Heart left ventricle (tissue), 16 donors: ENCODE results near the gene GPR160. TPM values are rescaled to one million over a fixed set of nuclear protein-coding genes. Genes with fewer than 3 reads are reported as not detected.

Experiments
- ATAC-seq, 4 donors: fragments of 200-7000 bp; cut with Tn5 transposase; one replicate each; pipeline ENCODE4 v1.9.1; 2020 to 2022; ENCODE audit warnings: moderate library complexity in 4 of 4, mild to moderate bottlenecking in 3 of 4, moderate number of reproducible peaks in 1 of 4
- DNase-seq, 5 donors: peaks; one replicate each; pipeline ENCODE4 v3.0.0-alpha.2; 2020
- H3K27ac ChIP-seq, 12 donors: fragments of 200-600 bp; sonication (generic) in 4 of 12; one replicate each; pipeline versions ENCODE4 v1.5.0 to v1.8.0; 2016 to 2022; ENCODE audit warnings: mild to moderate bottlenecking in 2 of 12
- H3K27me3 ChIP-seq, 9 donors: fragments of 200-600 bp; sonication (generic) in 2 of 9; one replicate each; pipeline versions ENCODE4 v1.5.1 to v1.8.0; 2016 to 2022; ENCODE audit warnings: mild to moderate bottlenecking in 3 of 9
- H3K36me3 ChIP-seq, 9 donors: fragments of 200-600 bp; sonication (generic) in 2 of 9; one replicate each; pipeline versions ENCODE4 v1.5.0 to v1.8.0; 2018 to 2022; ENCODE audit warnings: mild to moderate bottlenecking in 2 of 9
- H3K4me1 ChIP-seq, 12 donors: fragments of 200-600 bp; sonication (generic) in 4 of 12; one replicate each; pipeline versions ENCODE4 v1.5.0 to v1.8.0; 2016 to 2022; ENCODE audit warnings: mild to moderate bottlenecking in 3 of 12
- H3K4me3 ChIP-seq, 12 donors: fragments of 200-600 bp; sonication (generic) in 4 of 12; one replicate each; pipeline versions ENCODE4 v1.5.0 to v1.8.0; 2017 to 2022; ENCODE audit warnings: mild to moderate bottlenecking in 9 of 12, moderate library complexity in 4 of 12
- H3K9me3 ChIP-seq, 12 donors: fragments of 200-600 bp; sonication (generic) in 4 of 12; one replicate each; pipeline versions ENCODE4 v1.5.0 to v1.8.0; 2016 to 2022; ENCODE audit warnings: mild to moderate bottlenecking in 1 of 12
- CTCF ChIP-seq, 12 donors: fragments of 200-600 bp; sonication (generic) in 4 of 12; IDR thresholded peaks; one replicate each; pipeline versions ENCODE4 v1.5.0 to v1.8.0; 2018 to 2022; ENCODE audit warnings: antibody characterized with exemption in 12 of 12, mild to moderate bottlenecking in 5 of 12
- POLR2A ChIP-seq, 2 donors: fragments of 450-650 bp; IDR thresholded peaks; one replicate each; pipeline ENCODE4 v1.6.1; 2017; ENCODE audit warnings: antibody characterized with exemption in 2 of 2, mild to moderate bottlenecking in 2 of 2, moderate library complexity in 2 of 2
- WGBS, 4 donors: extraction: QIAGEN DNeasy Blood & Tissue Kit in 2 of 4; methylation state at CpG; one replicate each; pipeline versions ENCODE4 v1.1.5 to v1.1.7; 2013 to 2018; 5-methylcytosine and 5-hydroxymethylcytosine counted together
- intact Hi-C, 10 donors: fragments of 100-400 bp; cut with DNase I; formaldehyde crosslinking; loops; one replicate each; pipeline versions ENCODE4 v1.11.1 to v1.14.2; 2022
- polyA plus RNA-seq, 2 donors: library from polyadenylated mRNA; stranded (reverse); fragments of 200-250 nt; gene quantifications; one replicate each; pipeline ENCODE4 v1.2.3, GENCODE V29; 2013
- total RNA-seq, 9 donors: library from RNA; depleted of rRNA in 2 of 9; stranded (reverse); fragments of >200 nt in 2 of 9; fragmentation: NEBNext Ultra II Directional in 3 of 9; extraction: Animal tissue kit (Norgen Biotek cat#: 25700) in 3 of 9; gene quantifications; one replicate each; pipeline versions ENCODE4 v1.1.0 to v1.2.4, GENCODE V29; 2016 to 2023
- donor health status: ischemic (EF 13 %, LVEDD 7.1; RV severe dilation, severe dysfunction).
- donor health status: healthy with polysubstance abuse.
- donor health status: DM: no; HTN: yes; CAD: no.
- donor health status: DM: no; HTN: no; CAD: no.
- donor health status: ischemic (EF 25% LVEDD 6.9; RV normal size, moderate dysfunction).
- donor health status: ischemic (EF 25% LVEDD 5.7; RV mildly dilated, moderate dysfunction).
- donor health status: healthy.
- donor health status: DM: yes; HTN: yes; CAD: no.
- donor health status: ischemic (EF 35%, LVEDD 5.7; RV mildly dilated, moderate dysfunction).
- donor health status: nonischemic (EF 11% LVEDD 7.7; RV severe dilation, severe dysfunction).
- donor health status: DM: yes; HTN: yes; CAD: no.
- donor health status: PGD.
- donor health status: ischemic (EF 29% LVEDD 5.4; RV normal size, mild dysfunction).
- donor health status: nonischemic (EF 23%, LVEDD 6.1; RV moderate dilation, normal function).

The GPR160 gene
- total and polyA plus RNA-seq, 11 donors, result 0.28 to 2.6 (median 0.99) TPM

- intact Hi-C loops, result no loop called here
- DNase-seq (no peak), ATAC-seq (no peak)
- H3K27me3 ChIP-seq, result no peaks in the 10 kb centered on the region
- H3K27ac ChIP-seq, result no peak overlapping the region
- peaks cover 0 to 76% (median 56%) of the 10 kb centered on the region in 9 donors for H3K36me3 ChIP-seq
- 83 to 89% (median 87%) methylated on average over 4 of the region's 4 CpGs for WGBS, 4 donors
- peaks cover 0 to 11% (median 6%) of the 10 kb centered on the region in 12 donors for H3K9me3 ChIP-seq
- H3K4me1 ChIP-seq, result peaks cover 0 to 13% (median 0%) of the 10 kb centered on the region in 12 donors
- H3K4me3 ChIP-seq, result no peak overlapping the region
- no peak for TF ChIP-seq POLR2A (IDR thresholded peaks at IDR 0.05)
- no peak for TF ChIP-seq CTCF (IDR thresholded peaks at IDR 0.05)
Observed at GRCh38 chr3:170128259-170128976, 90.6 kb downstream of the GPR160 start.

- Histone ChIP-seq H3K27ac (no peak overlapping the region), H3K4me3 (no peak overlapping the region), H3K9me3 (peaks cover 0 to 11% (median 6%) of the 10 kb centered on the region in 12 donors), H3K36me3 (peaks cover 0 to 82% (median 62%) of the 10 kb centered on the region in 9 donors), H3K27me3 (no peaks in the 10 kb centered on the region), H3K4me1 (peaks cover 0 to 13% (median 0%) of the 10 kb centered on the region in 12 donors)
- DNase-seq, result no peak
- peak in 3 of 4 donors; percentile 34 to 58 (median 34) for ATAC-seq
- WGBS, 4 donors, result 89 to 96% (median 90%) methylated on average over 1 of the region's 1 CpG
- intact Hi-C loops, result no loop called here
- TF ChIP-seq POLR2A (IDR thresholded peaks at IDR 0.05), result no peak
- no peak for TF ChIP-seq CTCF (IDR thresholded peaks at IDR 0.05)
Observed at GRCh38 chr3:170128977-170129431, 91.2 kb downstream of the GPR160 start.

GRCh38 chr3:170130532-170130931, 92.7 kb downstream of the GPR160 start:
- Histone ChIP-seq H3K27ac (no peak overlapping the region), H3K27me3 (no peaks in the 10 kb centered on the region), H3K36me3 (peaks cover 0 to 87% (median 71%) of the 10 kb centered on the region in 9 donors), H3K4me3 (no peak overlapping the region), H3K9me3 (peaks cover 0 to 11% (median 6%) of the 10 kb centered on the region in 12 donors), H3K4me1 (peaks cover 0 to 13% (median 0%) of the 10 kb centered on the region in 12 donors)
- DNase-seq, result no peak
- ATAC-seq, result no peak
- intact Hi-C loops, result no loop called here
- no peak for TF ChIP-seq CTCF (IDR thresholded peaks at IDR 0.05)
- TF ChIP-seq POLR2A (IDR thresholded peaks at IDR 0.05), result no peak

GRCh38 chr3:170132335-170132734, 94.5 kb downstream of the GPR160 start:
- Histone ChIP-seq H3K36me3 (peaks cover 0 to 95% (median 81%) of the 10 kb centered on the region in 9 donors), H3K9me3 (peaks cover 0 to 11% (median 6%) of the 10 kb centered on the region in 12 donors), H3K27ac (no peak overlapping the region), H3K27me3 (no peaks in the 10 kb centered on the region), H3K4me3 (no peak overlapping the region), H3K4me1 (peaks cover 0 to 13% (median 0%) of the 10 kb centered on the region in 12 donors)
- DNase-seq (no peak), ATAC-seq (peak in 2 of 4 donors; percentile 9 to 29)
- intact Hi-C loops, result no loop called here
- TF ChIP-seq CTCF (IDR thresholded peaks at IDR 0.05) (no peak), POLR2A (IDR thresholded peaks at IDR 0.05) (no peak)
- WGBS, 4 donors, result 87 to 91% (median 89%) methylated on average over 2 of the region's 2 CpGs

Other genes with a start within 250 kb of the GPR160 start
- not detected for gene LRRIQ4, start 225.1 kb upstream of the GPR160 start, total RNA-seq
- gene LRRIQ4, start 225.1 kb upstream of the GPR160 start, polyA plus RNA-seq, result not detected
- gene LRRC34, start 225.1 kb upstream of the GPR160 start, total RNA-seq, result 1 to 10 TPM in 6 of 9 donors, under 1 TPM in 2, not detected in 1; 0.60 to 2.4 (median 1.6) TPM
- under 1 TPM; 0.91 to 0.93 TPM for gene LRRC34, start 225.1 kb upstream of the GPR160 start, polyA plus RNA-seq
- gene LRRC31, start 168.1 kb upstream of the GPR160 start, total RNA-seq, result under 1 TPM in 1 of 9 donors, not detected in 8; 0.12 TPM
- not detected for gene LRRC31, start 168.1 kb upstream of the GPR160 start, polyA plus RNA-seq
- not detected for gene SAMD7, start 126.4 kb upstream of the GPR160 start, total RNA-seq
- not detected for gene SAMD7, start 126.4 kb upstream of the GPR160 start, polyA plus RNA-seq
- 100 to 1,000 TPM in 1 of 9 donors, 10 to 100 TPM in 8; 29.5 to 104 (median 75.2) TPM for gene SEC62, start 71.2 kb upstream of the GPR160 start, total RNA-seq
- gene SEC62, start 71.2 kb upstream of the GPR160 start, polyA plus RNA-seq, result 10 to 100 TPM; 42.1 to 53.2 TPM
- gene PHC3, start 143.7 kb downstream of the GPR160 start, total RNA-seq, result 10 to 100 TPM; 29.9 to 83.8 (median 50.3) TPM
- 1 to 10 TPM; 5.7 to 5.9 TPM for gene PHC3, start 143.7 kb downstream of the GPR160 start, polyA plus RNA-seq
- gene PRKCI, start 184.4 kb downstream of the GPR160 start, total RNA-seq, result 10 to 100 TPM in 8 of 9 donors, 1 to 10 TPM in 1; 8.8 to 26.9 (median 14.1) TPM
- gene PRKCI, start 184.4 kb downstream of the GPR160 start, polyA plus RNA-seq, result 10 to 100 TPM in 1 of 2 donors, 1 to 10 TPM in 1; 4.5 to 11.9 TPM